ENCODE results near the gene SLC35F3. TPM values are rescaled to one million over a fixed set of nuclear protein-coding genes. Genes with fewer than 3 reads are reported as not detected.

SLC35F3 gene
- total RNA-seq, 1 experiment from 2014 or later = not detected

- Histone ChIP-seq H3K4me1 (no peaks in the 10 kb centered on the region), H3K27me3 (replicated peaks; ENCODE audit: control insufficient read depth, insufficient read depth, low read length) (no peaks in the 10 kb centered on the region), H3K9me3 (peaks cover 4% of the 10 kb centered on the region; the same call in 1 of the 2 replicates), H3K36me3 (ENCODE audit: control insufficient read depth, insufficient read depth, low read length) (no peaks in the 10 kb centered on the region), H3K4me3 (ENCODE audit: low read depth, low read length) (no peak overlapping the region)
- TF ChIP-seq CTCF (IDR thresholded peaks at IDR 0.05; ENCODE audit: insufficient read depth in 1 of 2, low read depth in 1 of 2, low read length in 1 of 2, severe bottlenecking in 1 of 2, unreplicated experiment in 1 of 2) = no peak
- Mint-ChIP-seq H3K27me3 (ENCODE audit: insufficient read depth, unreplicated experiment) (peaks cover 27% of the 10 kb centered on the region), H3K4me1 (ENCODE audit: low read depth, unreplicated experiment) (no peaks in the 10 kb centered on the region), H3K9me3 (ENCODE audit: unreplicated experiment) (peaks cover 13% of the 10 kb centered on the region), H3K4me3 (ENCODE audit: unreplicated experiment) (no peak overlapping the region), H3K36me3 (ENCODE audit: insufficient read depth, unreplicated experiment) (no peaks in the 10 kb centered on the region), H3K27ac (ENCODE audit: unreplicated experiment) (no peak overlapping the region)
- ChIA-PET POLR2A (no interaction called here), CTCF (no interaction called here)
- DNase-seq = no peak
- intact Hi-C loops (cut with micrococcal nuclease; ENCODE audit: unreplicated experiment) = no loop called here
- BruUV-seq (replicated peaks) = no TSS peak
These were observed 384.5 kb downstream of the SLC35F3 start for GRCh38 chr1:234288946-234289345.

- POLR2A ChIA-PET = no interaction called here
- no peak for DNase-seq
- Histone ChIP-seq H3K36me3 (ENCODE audit: control insufficient read depth, insufficient read depth, low read length) (no peaks in the 10 kb centered on the region), H3K4me3 (ENCODE audit: low read depth, low read length) (no peak overlapping the region), H3K27me3 (replicated peaks; ENCODE audit: control insufficient read depth, insufficient read depth, low read length) (no peaks in the 10 kb centered on the region), H3K4me1 (no peaks in the 10 kb centered on the region), H3K9me3 (peaks cover 4% of the 10 kb centered on the region; the same call in 1 of the 2 replicates)
- TF ChIP-seq CTCF (IDR thresholded peaks at IDR 0.05; ENCODE audit: insufficient read depth in 1 of 2, low read depth in 1 of 2, low read length in 1 of 2, severe bottlenecking in 1 of 2, unreplicated experiment in 1 of 2) = no peak
- CTCF ChIA-PET = no interaction called here
- no TSS peak for BruUV-seq (replicated peaks)
- Mint-ChIP-seq H3K4me3 (ENCODE audit: unreplicated experiment) (no peak overlapping the region), H3K9me3 (ENCODE audit: unreplicated experiment) (peaks cover 13% of the 10 kb centered on the region), H3K36me3 (ENCODE audit: insufficient read depth, unreplicated experiment) (no peaks in the 10 kb centered on the region), H3K27ac (ENCODE audit: unreplicated experiment) (no peak overlapping the region), H3K27me3 (ENCODE audit: insufficient read depth, unreplicated experiment) (peaks cover 29% of the 10 kb centered on the region), H3K4me1 (ENCODE audit: low read depth, unreplicated experiment) (no peaks in the 10 kb centered on the region)
- intact Hi-C loops (cut with micrococcal nuclease; ENCODE audit: unreplicated experiment) = no loop called here
These were observed 385.2 kb downstream of the SLC35F3 start for GRCh38 chr1:234289538-234290305.

- no peak overlapping the region for H3K4me3 Mint-ChIP-seq (ENCODE audit: unreplicated experiment)
- ChIA-PET POLR2A (no interaction called here), CTCF (no interaction called here)
- TF ChIP-seq CTCF (IDR thresholded peaks at IDR 0.05; ENCODE audit: insufficient read depth in 1 of 2, low read depth in 1 of 2, low read length in 1 of 2, severe bottlenecking in 1 of 2, unreplicated experiment in 1 of 2) = no peak
- H3K4me1 ChIP-seq = no peaks in the 10 kb centered on the region
- H3K9me3 Mint-ChIP-seq (ENCODE audit: unreplicated experiment) = peaks cover 13% of the 10 kb centered on the region
- intact Hi-C loops (cut with micrococcal nuclease; ENCODE audit: unreplicated experiment) = no loop called here
- peaks cover 4% of the 10 kb centered on the region; the same call in 1 of the 2 replicates for H3K9me3 ChIP-seq
- no peak overlapping the region for H3K4me3 ChIP-seq (ENCODE audit: low read depth, low read length)
- no peaks in the 10 kb centered on the region for H3K36me3 ChIP-seq (ENCODE audit: control insufficient read depth, insufficient read depth, low read length)
- H3K27me3 Mint-ChIP-seq (ENCODE audit: insufficient read depth, unreplicated experiment) = peaks cover 24% of the 10 kb centered on the region
- H3K27me3 ChIP-seq (replicated peaks; ENCODE audit: control insufficient read depth, insufficient read depth, low read length) = no peaks in the 10 kb centered on the region
- H3K36me3 Mint-ChIP-seq (ENCODE audit: insufficient read depth, unreplicated experiment) = no peaks in the 10 kb centered on the region
- BruUV-seq (replicated peaks) = no TSS peak
- H3K4me1 Mint-ChIP-seq (ENCODE audit: low read depth, unreplicated experiment) = no peaks in the 10 kb centered on the region
- H3K27ac Mint-ChIP-seq (ENCODE audit: unreplicated experiment) = no peak overlapping the region
- DNase-seq = no peak
These were observed 387.5 kb downstream of the SLC35F3 start for GRCh38 chr1:234292011-234292410.
